KBM-7 (cell line): Measurements from ENCODE around the gene ZNF362.
"Not testable (repeated sequence)": the region's sequence is repeated elsewhere in the genome, so short reads cannot be mapped to it uniquely, and the experiment has no call there.

Source experiments
- DNase-seq: peaks from one replicate; pipeline ENCODE4 v3.0.0-alpha.2; 2015
- in situ Hi-C: fragments of 300-500 bp; cut with MboI; formaldehyde crosslinking; loops from 2 replicates; pipeline ENCODE4 v1.14.3; 2020; ENCODE audit warnings: low sequenced_read_pairs, low pct_unique_long_range_greater_than_20kb, mixed read lengths

The ZNF362 gene

GRCh38 chr1:33256471-33257206 lies at the start of gene ZNF362:
TSS of gene ZNF362 (plus strand) at chr1:33256492. CDS start at chr1:33270575, 14,083 bp downstream.
- DNase-seq = peak; percentile 76
- in situ Hi-C loops = no loop called here

- in situ Hi-C loops = no loop called here
- DNase-seq = no peak
Measured at GRCh38 chr1:33211972-33212371, 44.3 kb upstream of the ZNF362 start.

GRCh38 chr1:33219886-33220661 lies 36.2 kb upstream of the ZNF362 start:
- in situ Hi-C loops = no loop called here
- DNase-seq = no peak

GRCh38 chr1:33220676-33221384 lies 35.5 kb upstream of the ZNF362 start:
- in situ Hi-C loops = no loop called here
- DNase-seq = no peak

GRCh38 chr1:33221385-33221758 lies 34.9 kb upstream of the ZNF362 start:
- in situ Hi-C loops = no loop called here

GRCh38 chr1:33222381-33222780 lies 33.9 kb upstream of the ZNF362 start:
- no peak for DNase-seq
- in situ Hi-C loops = no loop called here

More at GRCh38 chr1:33221385-33221758, 34.9 kb upstream of the ZNF362 start:
- DNase-seq = no peak

GRCh38 chr1:33224166-33224707 lies 32.1 kb upstream of the ZNF362 start:
- in situ Hi-C loops = no loop called here

GRCh38 chr1:33225586-33225985 lies 30.7 kb upstream of the ZNF362 start:
- no peak for DNase-seq
- in situ Hi-C loops = no loop called here

More at GRCh38 chr1:33224166-33224707, 32.1 kb upstream of the ZNF362 start:
- DNase-seq = no peak

- no peak for DNase-seq
- in situ Hi-C loops = no loop called here
Measured at GRCh38 chr1:33228935-33229487, 27.3 kb upstream of the ZNF362 start.

GRCh38 chr1:33231166-33231565 lies 25.1 kb upstream of the ZNF362 start:
- in situ Hi-C loops = no loop called here
- DNase-seq = no peak

- DNase-seq = no peak
- in situ Hi-C loops = no loop called here
Measured at GRCh38 chr1:33232716-33233115, 23.6 kb upstream of the ZNF362 start.

- in situ Hi-C loops = no loop called here
- no peak for DNase-seq
Measured at GRCh38 chr1:33234131-33234530, 22.2 kb upstream of the ZNF362 start.

- in situ Hi-C loops = no loop called here
- no peak for DNase-seq
Measured at GRCh38 chr1:33234588-33234990, 21.7 kb upstream of the ZNF362 start.

GRCh38 chr1:33235521-33235920 lies 20.8 kb upstream of the ZNF362 start:
- in situ Hi-C loops = no loop called here

GRCh38 chr1:33236498-33236897 lies 19.8 kb upstream of the ZNF362 start:
- DNase-seq = no peak
- in situ Hi-C loops = no loop called here

More at GRCh38 chr1:33235521-33235920, 20.8 kb upstream of the ZNF362 start:
- no peak for DNase-seq

- in situ Hi-C loops = no loop called here
- DNase-seq = no peak
Measured at GRCh38 chr1:33237579-33237978, 18.7 kb upstream of the ZNF362 start.

GRCh38 chr1:33238194-33238724 lies 18.0 kb upstream of the ZNF362 start:
- DNase-seq, in situ Hi-C loops: not testable (repeated sequence)

- in situ Hi-C loops, DNase-seq: not testable (repeated sequence)
Measured at GRCh38 chr1:33239410-33239809, 16.9 kb upstream of the ZNF362 start.

GRCh38 chr1:33241866-33242265 lies 14.4 kb upstream of the ZNF362 start:
- no peak for DNase-seq
- in situ Hi-C loops = no loop called here
